NCI-H69 (cell line): ENCODE results near the gene CCSER1.

Experiments used
- DNase-seq: peaks from one replicate; lab custom pipeline; 2025; lab: John Stamatoyannopoulos, UW

The CCSER1 gene

DNA sequence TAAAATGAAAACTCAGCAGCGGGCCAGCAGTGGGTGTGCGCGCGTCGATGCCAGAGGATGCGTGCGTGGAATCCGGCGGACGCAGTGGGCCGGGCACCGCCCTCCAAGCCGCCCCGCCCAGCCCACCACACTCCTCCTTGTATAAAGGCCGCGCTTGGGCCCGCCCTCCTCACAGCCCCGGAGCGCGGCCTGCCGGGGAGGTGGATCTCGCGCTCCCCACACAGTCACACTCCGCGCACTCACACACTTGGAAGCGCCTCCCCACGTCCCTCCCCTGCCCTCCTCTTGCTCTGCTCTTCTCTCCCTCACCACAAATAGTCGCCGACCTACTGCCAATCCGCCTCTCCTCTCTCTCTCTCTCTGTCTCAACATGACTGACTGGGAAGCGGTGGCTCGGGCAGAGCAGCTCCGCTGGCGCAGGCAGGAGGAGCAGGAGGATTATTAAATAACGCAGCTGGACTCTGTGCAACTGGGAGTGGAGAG lies at the start of gene CCSER1:
Gene CCSER1 (plus strand): TSS at position 172 of the 483 bp plus-strand sequence.
- DNase-seq: peak; percentile 93

DNA sequence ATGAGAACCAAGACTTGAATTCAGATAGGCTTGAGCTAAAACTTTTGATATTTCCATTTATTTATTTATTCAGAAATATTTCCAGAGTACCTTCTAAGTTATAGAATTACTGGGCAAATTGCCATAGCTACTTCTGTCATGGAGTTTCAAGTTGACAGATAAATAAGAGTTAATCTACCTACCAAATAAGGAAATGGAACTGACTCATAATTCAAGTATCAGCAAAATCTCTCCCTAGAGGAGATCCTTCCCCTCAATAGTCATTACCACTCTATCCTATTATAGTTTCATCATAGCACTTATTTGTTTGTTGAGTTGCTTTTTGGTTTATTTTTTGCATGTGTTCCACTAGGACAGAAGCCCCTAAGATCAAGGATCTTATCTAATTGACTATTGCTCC lies 48.8 kb upstream of the CCSER1 start:
- no peak for DNase-seq

GRCh38 chr4:90080116-90080515 lies 47.1 kb upstream of the CCSER1 start:
- peak; percentile 65 for DNase-seq

DNA sequence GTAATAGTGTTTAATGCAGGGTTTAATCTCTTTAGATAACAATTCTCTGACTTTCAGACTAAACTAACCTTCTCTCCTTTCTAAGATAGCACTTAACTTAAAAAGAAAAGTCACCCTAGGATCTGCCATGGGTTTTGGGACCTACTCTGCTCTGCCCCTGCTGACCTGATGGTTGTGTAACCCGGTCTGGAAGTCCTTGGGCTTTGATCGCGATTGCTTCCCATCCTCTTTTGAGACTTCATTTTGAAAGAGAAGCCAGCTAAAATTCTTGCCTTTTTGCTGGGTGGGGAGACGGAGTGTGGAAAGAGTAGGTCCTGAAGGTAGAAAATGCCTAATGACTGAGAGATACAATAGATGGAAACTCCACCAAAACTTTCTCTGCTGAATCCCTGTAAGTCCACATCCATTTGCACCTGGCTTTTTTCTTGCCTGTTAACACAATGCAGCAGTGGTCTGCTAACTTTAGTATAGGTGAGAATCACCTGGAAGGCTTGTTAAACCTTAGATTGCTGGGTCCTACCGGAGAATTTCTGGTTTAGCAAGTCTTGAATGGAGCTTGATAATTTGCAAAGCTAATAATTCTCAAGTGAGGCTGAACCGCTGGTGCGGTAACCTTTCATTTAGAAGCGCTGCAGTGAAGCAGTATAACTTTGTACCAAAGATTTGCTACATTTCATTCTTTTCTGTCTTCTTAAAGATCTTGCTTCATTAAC lies 45.6 kb upstream of the CCSER1 start:
- no peak for DNase-seq

DNA sequence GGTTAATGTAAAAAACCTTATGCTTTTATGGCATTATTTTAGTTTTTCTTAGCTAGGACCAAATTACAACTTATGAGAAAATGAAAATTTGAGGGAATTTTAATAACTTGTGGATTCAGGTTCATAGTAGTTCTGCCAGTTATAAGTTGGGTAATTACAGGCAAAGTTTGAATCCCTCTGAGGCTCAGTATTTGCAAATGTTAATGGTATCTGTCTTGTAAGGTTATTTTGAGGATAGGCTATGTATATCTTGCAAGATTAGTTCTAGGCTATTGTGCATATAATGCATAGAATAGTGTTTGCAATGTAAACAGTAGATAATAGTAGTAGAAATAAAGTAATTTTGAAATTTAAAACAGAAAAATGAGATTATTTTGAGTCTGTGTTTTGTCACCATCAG lies 44.7 kb upstream of the CCSER1 start:
- no peak for DNase-seq

DNA sequence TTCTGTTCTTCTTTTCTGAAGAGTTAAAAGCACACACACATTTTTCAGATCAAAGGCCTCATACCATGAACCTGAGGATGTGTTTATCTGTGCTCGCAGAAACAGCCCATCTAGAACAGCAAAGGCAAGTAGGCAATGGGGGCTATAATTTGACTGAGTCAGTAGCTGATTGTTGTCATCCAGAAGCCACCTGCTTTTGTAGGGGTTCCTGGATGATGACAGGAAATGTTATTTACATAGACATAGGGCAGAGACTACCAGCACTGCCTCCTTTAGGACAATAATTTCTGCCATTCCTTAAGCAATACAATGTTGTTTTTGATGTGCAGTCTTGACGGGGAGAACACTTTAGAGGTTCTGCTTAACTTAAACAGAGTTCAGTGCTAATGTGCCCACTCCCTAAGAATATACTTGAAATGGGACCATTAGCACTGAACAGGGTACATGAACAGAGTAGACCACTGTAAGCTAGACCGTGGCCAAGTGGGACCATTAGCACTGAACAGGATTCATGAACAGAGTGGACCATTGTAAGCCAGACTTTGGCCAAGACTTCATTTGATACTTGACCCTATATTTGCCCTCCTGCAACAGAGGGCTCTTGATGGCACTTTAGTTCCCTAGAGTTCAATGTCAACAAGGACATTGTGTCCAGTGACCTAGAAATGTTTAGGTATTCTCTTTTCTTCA lies 42.8 kb upstream of the CCSER1 start:
- DNase-seq: no peak

DNA sequence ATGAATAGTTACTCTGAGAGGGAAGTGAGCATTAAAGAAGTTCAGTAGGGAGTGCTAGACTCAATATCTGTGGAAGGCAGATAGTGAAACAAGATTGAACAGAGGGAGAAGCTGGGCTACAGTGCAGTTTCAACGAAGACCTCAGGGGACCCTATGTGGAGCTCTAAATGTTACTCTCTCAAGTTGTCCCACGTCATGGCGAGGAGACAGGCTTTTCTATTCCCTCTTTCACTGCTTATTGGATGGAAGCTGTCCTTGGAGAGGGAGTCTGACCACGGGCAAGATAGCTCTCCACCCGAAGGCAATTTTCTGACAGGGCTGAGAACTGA lies 42.3 kb upstream of the CCSER1 start:
- no peak for DNase-seq

GRCh38 chr4:90093526-90093925 lies 33.7 kb upstream of the CCSER1 start:
- peak; percentile 82 for DNase-seq

GRCh38 chr4:90095000-90095399 lies 32.2 kb upstream of the CCSER1 start:
- DNase-seq: peak; percentile 31

DNA sequence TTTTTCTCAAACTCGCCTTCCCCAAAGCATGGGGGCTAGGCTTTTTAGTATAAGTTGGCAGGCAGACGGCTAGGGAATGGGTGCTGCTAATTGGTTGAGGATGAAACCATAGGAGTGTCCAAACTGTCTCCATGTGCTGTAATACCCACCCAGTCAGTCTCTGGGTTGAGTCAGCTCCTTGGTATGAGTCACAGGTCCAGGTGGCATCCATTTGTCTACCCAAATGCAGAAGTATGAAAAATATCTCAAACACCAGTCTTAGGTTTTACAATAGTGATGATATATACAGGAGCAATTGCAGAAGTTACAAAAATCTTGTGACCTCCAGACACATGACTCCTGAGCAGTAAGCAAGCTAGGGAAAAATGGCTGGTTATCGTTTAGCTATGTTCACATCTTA lies 27.4 kb upstream of the CCSER1 start:
- peak; percentile 8 for DNase-seq

DNA sequence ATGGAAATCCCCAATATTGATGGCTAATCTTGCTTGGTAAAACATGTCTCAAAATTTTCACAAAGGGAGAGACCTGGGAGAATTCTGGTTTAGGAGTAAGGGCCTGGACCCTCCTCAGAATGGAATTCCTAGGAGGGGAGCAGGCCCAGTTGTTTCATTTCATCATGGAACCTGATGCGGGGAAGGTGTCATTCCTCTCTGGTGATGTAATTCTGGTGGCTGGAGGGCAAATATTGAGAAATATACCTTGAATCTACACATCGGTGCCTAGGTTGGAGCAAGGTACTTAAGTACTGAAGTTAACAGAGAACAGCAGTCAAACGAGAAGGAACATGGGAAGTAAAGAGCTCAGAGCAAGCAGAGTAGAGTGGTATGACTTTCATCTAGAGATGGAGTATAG lies 23.2 kb upstream of the CCSER1 start:
- no peak for DNase-seq

DNA sequence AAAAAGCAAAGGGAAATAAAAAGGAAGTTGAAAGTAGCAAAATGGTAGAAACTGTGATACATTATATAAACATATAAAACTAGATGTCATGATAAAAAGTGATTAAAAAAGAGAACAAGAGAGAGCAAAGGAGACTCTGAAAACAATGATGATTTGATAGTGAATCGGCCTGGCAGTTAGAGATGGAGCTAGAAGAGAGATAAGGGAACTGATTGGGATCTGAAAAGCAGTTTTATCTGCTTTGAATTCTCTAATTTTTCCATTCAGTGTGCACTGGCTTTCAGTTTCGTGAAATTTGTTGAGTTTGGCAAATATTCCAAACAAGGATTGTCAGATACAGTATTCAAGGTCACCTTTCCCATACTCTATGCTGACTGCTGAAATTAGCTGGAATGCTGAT lies 21.9 kb upstream of the CCSER1 start:
- no peak for DNase-seq

DNA sequence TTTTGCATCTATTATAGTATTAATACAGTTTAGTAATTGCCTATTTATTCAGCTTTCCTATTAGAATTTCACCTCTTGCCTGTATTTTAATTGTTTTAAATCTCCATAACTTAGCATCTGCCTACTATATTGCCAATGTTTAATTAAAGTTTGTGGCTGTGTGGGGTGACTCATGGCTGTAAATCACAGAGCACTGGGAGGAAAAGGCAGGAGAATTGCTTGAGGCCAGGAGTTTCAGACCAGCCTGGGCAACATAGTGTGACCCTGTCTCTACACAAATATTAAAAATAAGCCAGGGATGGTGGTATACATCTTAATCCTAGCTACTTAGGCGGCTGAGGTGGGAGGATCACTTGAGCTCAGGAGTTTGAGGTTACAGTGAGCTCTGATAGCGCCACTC lies 14.5 kb upstream of the CCSER1 start:
- peak; percentile 26 for DNase-seq

DNA sequence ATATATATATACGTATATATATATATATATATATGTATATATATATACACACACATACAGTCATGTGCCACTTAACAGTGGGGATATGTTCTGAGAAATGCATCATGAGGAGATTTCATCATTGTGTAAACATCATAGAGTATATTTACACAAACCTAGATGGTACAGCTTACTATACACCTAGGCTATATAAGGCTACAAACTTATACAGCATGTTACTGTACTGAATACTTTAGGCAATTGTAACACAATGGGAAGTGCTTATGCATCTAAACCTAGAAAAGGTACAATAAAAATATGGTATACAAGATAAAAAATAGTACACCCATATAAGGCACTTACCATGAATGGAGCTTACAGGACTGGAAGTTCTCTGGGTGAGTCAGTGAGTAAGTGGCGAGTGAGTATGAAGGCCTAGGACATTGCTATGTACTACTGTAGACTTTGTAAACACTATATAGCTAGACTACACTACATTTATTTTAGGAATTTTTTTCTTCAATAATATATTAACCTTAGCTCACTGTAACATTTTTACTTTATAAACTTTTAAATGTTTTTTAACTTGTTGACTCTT lies 13.2 kb upstream of the CCSER1 start:
- peak; percentile 12 for DNase-seq

DNA sequence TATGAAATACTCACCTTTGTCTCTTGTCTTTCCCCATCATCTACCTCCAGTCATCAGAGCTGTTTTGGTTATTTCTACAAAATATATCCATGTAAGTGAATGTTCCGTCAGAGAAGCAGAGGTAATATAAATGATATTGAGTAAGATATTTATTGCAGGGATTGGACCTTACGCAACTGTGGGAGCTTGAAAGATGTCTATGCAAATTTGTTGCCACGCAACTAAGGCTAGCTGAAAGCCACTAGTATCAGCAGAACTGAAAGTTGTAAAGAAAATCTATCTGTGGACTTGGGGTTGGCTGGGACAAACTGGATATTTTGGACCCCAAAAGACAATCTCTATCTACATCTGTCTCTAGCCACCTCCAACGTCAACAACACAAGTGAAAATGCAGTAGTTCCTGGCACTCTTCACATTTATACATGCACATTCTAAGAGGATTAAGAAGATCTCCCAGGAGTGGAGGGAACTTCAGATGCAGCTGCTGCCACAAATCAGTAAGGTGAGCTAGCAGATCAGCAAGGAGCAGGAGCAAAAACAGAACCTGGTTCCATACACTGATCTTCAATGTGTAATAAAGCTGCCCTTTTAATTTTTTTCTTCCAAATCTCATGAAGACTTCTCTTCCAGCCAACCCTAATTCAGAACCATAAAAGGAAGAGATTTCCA lies 8.5 kb upstream of the CCSER1 start:
- DNase-seq: no peak

DNA sequence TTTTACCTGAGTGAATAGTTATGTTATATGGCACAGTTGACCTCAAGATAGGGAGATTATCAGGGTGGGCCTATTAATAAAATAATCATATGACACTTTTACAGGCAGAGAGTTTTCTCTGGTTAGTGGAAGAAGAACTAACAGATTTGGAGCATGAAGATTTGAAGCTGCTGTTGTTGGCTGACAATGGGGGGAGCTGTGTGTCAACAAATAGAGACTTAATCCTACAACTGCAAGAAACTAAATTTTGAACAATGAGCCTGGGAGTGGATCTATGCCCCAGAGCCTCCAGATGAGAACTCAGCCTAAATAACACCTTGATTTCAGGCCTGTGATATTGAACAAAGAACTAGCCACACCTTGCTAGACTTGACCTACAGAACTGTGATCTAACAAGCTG lies 7.2 kb upstream of the CCSER1 start:
- DNase-seq: peak; percentile 46

DNA sequence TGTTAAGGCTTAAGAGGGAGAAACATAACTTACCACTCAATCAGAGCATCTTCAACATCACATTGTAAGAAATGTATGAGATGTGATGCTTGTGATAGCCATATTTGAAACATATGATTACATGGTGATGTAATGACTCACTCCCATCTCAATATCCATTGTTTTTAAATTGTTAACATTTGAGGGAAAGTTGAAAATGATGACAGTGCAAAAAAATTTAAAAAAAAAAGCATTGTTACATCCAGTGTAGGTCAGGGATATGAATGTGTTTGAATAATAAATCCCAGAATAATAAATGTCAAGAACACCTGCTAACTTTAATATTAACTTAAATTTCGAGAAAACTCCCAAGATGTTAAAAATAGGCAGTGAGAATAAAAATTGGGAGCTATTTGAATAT lies 6.4 kb upstream of the CCSER1 start:
- peak; percentile 66 for DNase-seq

- peak; percentile 74 for DNase-seq
Observed at GRCh38 chr4:90121676-90122354, 5.4 kb upstream of the CCSER1 start.

GRCh38 chr4:90122355-90122748 lies 4.8 kb upstream of the CCSER1 start:
- peak; percentile 83 for DNase-seq

- DNase-seq: peak; percentile 24
Observed at GRCh38 chr4:90124276-90124675, 2.9 kb upstream of the CCSER1 start.

DNA sequence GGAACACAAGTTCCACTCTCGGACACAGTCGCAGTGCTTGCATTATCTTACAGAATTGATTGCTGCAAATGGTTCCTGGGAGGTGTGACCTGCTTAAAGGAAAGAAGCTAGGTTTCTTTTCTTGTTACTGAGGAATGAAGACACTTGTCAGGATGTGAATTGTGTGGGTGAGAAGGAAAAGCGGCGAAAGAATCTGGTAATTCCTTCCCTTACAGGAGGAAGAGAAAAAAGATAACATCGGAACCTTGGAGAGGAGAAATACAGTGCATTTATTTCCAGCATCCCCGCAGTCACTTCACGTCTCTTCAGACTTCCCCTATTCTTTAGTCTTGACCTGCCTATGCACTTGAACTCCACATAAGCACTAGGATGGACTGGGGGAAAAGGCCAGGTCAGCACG lies 389 bp upstream of the CCSER1 start:
- DNase-seq: peak; percentile 57

DNA sequence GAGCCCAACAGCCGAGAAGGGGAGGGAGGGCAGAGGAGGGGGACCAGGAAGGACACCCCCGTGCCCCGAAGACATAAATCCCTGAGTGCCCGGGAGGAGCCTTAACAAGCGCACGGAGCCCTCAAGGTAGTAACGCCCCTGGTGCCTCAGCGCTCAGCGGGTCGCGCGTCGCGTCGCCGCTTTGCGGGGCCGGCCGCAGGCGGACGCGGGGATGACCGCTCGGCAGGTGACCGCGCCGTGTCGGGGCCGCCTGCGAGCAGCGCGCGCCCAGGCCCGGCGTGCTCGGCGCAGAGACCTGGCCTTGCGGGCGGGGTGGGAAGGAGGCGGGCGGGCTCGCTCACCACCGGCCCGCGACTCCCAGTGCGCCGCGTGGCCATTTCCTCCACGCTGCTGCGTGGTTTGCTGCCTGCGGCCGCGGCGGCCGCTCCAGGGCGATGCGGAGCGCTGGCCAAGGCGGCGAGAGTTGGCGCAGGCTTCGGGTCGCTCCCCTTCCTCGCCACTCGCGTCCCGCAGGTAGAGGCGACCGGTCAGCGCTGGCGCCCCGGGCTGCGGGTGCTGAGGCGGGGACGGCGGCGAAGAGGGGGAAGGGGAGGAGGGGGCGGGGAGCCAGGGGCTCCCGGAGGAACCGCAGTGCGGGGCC lies 632 bp downstream of the CCSER1 start:
- no peak for DNase-seq
